Transverse colon (tissue), 4 donors: Measurements from ENCODE around the gene PEX14.

ENCODE experiments used
- CTCF ChIP-seq, 5 experiments: fragments of 200-600 bp in 3 of 5; fragments of 450-650 bp in 2 of 5; sonication (generic) in 3 of 5; IDR thresholded peaks; 1 replicate in 2 of 5; 2 replicates in 3 of 5; pipeline ENCODE4 v1.5.1; 2016 to 2017; ENCODE audit warnings: antibody characterized with exemption in 5 of 5, inconsistent platforms in 3 of 5, mild to moderate bottlenecking in 2 of 5, moderate library complexity in 1 of 5
- EP300 ChIP-seq: sonication (generic); formaldehyde crosslinking; IDR thresholded peaks from one replicate; pipeline ENCODE4 v1.6.1; 2017; ENCODE audit warnings: antibody characterized with exemption, low read depth
- POLR2A ChIP-seq: fragments of 450-650 bp; IDR thresholded peaks from one replicate; pipeline ENCODE4 v1.6.1; 2016; ENCODE audit warnings: antibody characterized with exemption, mild to moderate bottlenecking, moderate library complexity
- POLR2AphosphoS5 ChIP-seq, 3 donors: sonication (generic); formaldehyde crosslinking; IDR thresholded peaks; one replicate each; pipeline ENCODE4 v1.6.1; 2016; ENCODE audit warnings: antibody characterized with exemption in 3 of 3

- TF ChIP-seq EP300 (no peak), CTCF (IDR thresholded peaks at IDR 0.05) (no peak), POLR2A (no peak), POLR2AphosphoS5 (IDR thresholded peaks at IDR 0.05) (no peak)
These were observed 81.8 kb downstream of the PEX14 start for GRCh38 chr1:10556430-10557005.
